H1 (cell line): ENCODE results near the gene GAS7. TPM values are rescaled to one million over a fixed set of nuclear protein-coding genes. Genes with fewer than 3 reads are reported as not detected.

Experiments used
- ATF2 ChIP-seq: IDR thresholded peaks from 2 replicates; pipeline ENCODE4 v1.6.1; 2012; ENCODE audit warnings: low read length, inconsistent platforms
- POLR2AphosphoS5 ChIP-seq: IDR thresholded peaks from 2 replicates; pipeline ENCODE4 v1.6.1; 2011; ENCODE audit warnings: low read depth, low read length
- RAD21 ChIP-seq, 2 experiments: IDR thresholded peaks in 1 of 2; conservative IDR thresholded peaks in 1 of 2; 2 replicates each; pipeline ENCODE4 v1.6.1; 2011; ENCODE audit warnings: low read depth in 2 of 2, low read length in 2 of 2, improper control_type of control experiment in 1 of 2, inconsistent platforms in 1 of 2, mild to moderate bottlenecking in 1 of 2, moderate library complexity in 1 of 2
- polyA plus RNA-seq, 7 experiments: library from polyadenylated mRNA; depleted of rRNA in 3 of 7; stranded (reverse) in 5 of 7; unstranded in 2 of 7; fragments of >200 nt in 5 of 7; fragments of 200-250 nt in 2 of 7; gene quantifications; 1 replicate in 5 of 7; 2 replicates in 1 of 7; 4 replicates in 1 of 7; pipeline versions ENCODE4 v1.2.1 to v1.2.3, GENCODE V29; 2011 to 2013; ENCODE audit warnings: missing spikeins in 2 of 7, mixed read lengths in 2 of 7
- total RNA-seq: library from RNA; stranded (reverse); fragmentation: NEBNext Ultra II Directional; extraction: Animal tissue kit (Norgen Biotek cat#: 25700); gene quantifications from 2 replicates; pipeline ENCODE4 v1.2.1, GENCODE V29; 2021

The GAS7 gene
- total and polyA plus RNA-seq, 2 of the 8 experiments (the other 6 are each of a cell fraction or from before 2014, with no cell fraction given), result 5.0 to 14.5 TPM

GRCh38 chr17:9985646-9986045, 212.8 kb downstream of the GAS7 start (continued):
- no peak for TF ChIP-seq ATF2
- TF ChIP-seq POLR2AphosphoS5, result no peak
- no peak for TF ChIP-seq RAD21 (IDR thresholded peaks at IDR 0.05 in 1 of 2, conservative IDR thresholded peaks at IDR 0.05 in 1 of 2; ENCODE audit: low read depth in 2 of 2, low read length in 2 of 2)
